Breast epithelium (tissue), 3 donors: ENCODE results near the gene BSND.

Source experiments
- POLR2A ChIP-seq: fragments of 450-650 bp; IDR thresholded peaks from one replicate; pipeline ENCODE4 v1.6.1; 2016; ENCODE audit warnings: antibody characterized with exemption, mild to moderate bottlenecking, moderate library complexity
- POLR2AphosphoS5 ChIP-seq, 3 donors: sonication (generic); formaldehyde crosslinking; IDR thresholded peaks; one replicate each; pipeline ENCODE4 v1.6.1; 2017; ENCODE audit warnings: antibody characterized with exemption in 3 of 3
- TF ChIP-seq, protein P1 (sequence below), 3 donors: fragments of 450-650 bp; IDR thresholded peaks; one replicate each; pipeline ENCODE4 v1.5.1; 2016 to 2017; ENCODE audit warnings: antibody characterized with exemption in 3 of 3, mild to moderate bottlenecking in 3 of 3, moderate library complexity in 3 of 3

DNA sequence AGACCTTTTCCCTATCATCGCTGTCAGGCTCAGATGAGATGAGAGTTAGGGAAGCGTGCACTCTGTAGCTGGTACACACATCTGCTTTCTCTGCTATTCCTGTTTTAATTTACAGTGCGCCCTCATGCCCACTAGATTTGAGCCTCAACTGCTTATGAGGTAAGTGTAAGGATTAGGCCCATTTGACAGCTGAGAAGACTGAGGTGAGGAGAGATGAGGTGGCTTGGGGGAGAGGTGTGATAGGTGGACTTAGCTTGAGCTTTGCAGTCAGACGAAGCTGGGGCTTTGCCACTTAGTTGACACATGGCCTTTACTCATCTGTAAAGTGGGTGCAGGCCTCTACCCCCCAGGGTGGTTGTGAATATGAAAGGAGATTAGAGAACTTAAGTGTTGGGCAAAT, 9.8 kb upstream of the BSND start:
- TF ChIP-seq, protein P1, sequence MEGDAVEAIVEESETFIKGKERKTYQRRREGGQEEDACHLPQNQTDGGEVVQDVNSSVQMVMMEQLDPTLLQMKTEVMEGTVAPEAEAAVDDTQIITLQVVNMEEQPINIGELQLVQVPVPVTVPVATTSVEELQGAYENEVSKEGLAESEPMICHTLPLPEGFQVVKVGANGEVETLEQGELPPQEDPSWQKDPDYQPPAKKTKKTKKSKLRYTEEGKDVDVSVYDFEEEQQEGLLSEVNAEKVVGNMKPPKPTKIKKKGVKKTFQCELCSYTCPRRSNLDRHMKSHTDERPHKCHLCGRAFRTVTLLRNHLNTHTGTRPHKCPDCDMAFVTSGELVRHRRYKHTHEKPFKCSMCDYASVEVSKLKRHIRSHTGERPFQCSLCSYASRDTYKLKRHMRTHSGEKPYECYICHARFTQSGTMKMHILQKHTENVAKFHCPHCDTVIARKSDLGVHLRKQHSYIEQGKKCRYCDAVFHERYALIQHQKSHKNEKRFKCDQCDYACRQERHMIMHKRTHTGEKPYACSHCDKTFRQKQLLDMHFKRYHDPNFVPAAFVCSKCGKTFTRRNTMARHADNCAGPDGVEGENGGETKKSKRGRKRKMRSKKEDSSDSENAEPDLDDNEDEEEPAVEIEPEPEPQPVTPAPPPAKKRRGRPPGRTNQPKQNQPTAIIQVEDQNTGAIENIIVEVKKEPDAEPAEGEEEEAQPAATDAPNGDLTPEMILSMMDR (IDR thresholded peaks at IDR 0.05), result no peak
- TF ChIP-seq POLR2A, result no peak
- TF ChIP-seq POLR2AphosphoS5 (IDR thresholded peaks at IDR 0.05), result no peak
